GM21529 (cell line): ENCODE data around the gene DCDC2B.
A peak's percentile ranks its signal among the peaks of the same experiment; 100 is the strongest.

Experiments used
- ATAC-seq: cut with Tn5 transposase; IDR thresholded peaks from one replicate; pipeline ENCODE4 v1.9.1; 2021; ENCODE audit not compliant: unreplicated experiment

DCDC2B gene

GRCh38 chr1:32195972-32196823, 12.7 kb upstream of the DCDC2B start:
- ATAC-seq, result no peak

- ATAC-seq, result no peak
Measured at GRCh38 chr1:32197074-32197473, 11.8 kb upstream of the DCDC2B start.

- ATAC-seq, result no peak
Measured at GRCh38 chr1:32197837-32198236, 11.1 kb upstream of the DCDC2B start.

- ATAC-seq, result no peak
Measured at GRCh38 chr1:32198237-32199042, 10.4 kb upstream of the DCDC2B start.

- no peak for ATAC-seq
Measured at GRCh38 chr1:32199043-32199716, 9.7 kb upstream of the DCDC2B start.

- no peak for ATAC-seq
Measured at GRCh38 chr1:32199717-32200072, 9.2 kb upstream of the DCDC2B start.

GRCh38 chr1:32200226-32201010, 8.5 kb upstream of the DCDC2B start, which contains the start of gene CCDC28B:
Gene CCDC28B (plus strand): TSS chr1:32200595. CDS start chr1:32201936, 1,341 bp downstream.
- peak; percentile 42 for ATAC-seq

GRCh38 chr1:32201011-32201855, 7.7 kb upstream of the DCDC2B start:
- ATAC-seq, result peak; percentile 38

GRCh38 chr1:32204943-32205361, 3.9 kb upstream of the DCDC2B start:
- ATAC-seq, result no peak

- peak; percentile 48 for ATAC-seq
Measured at GRCh38 chr1:32205401-32206370, 3.2 kb upstream of the DCDC2B start, which contains the start of gene IQCC. Gene IQCC (plus strand): TSS chr1:32205671. CDS start chr1:32205682, 11 bp downstream.

- no peak for ATAC-seq
Measured at GRCh38 chr1:32208469-32208868, 420 bp upstream of the DCDC2B start.

- ATAC-seq, result no peak
Measured at GRCh38 chr1:32215629-32216480, 7.0 kb downstream of the DCDC2B start.

- ATAC-seq, result no peak
Measured at GRCh38 chr1:32216566-32216965, 7.7 kb downstream of the DCDC2B start.

GRCh38 chr1:32219022-32219421, 10.1 kb downstream of the DCDC2B start:
- ATAC-seq, result no peak

- ATAC-seq, result no peak
Measured at GRCh38 chr1:32220746-32221580, 12.1 kb downstream of the DCDC2B start.

- peak; percentile 5 for ATAC-seq
Measured at GRCh38 chr1:32221581-32221979, 12.7 kb downstream of the DCDC2B start.
